ENCODE results near the gene STMN3. TPM values are rescaled to one million over a fixed set of nuclear protein-coding genes. Genes with fewer than 3 reads are reported as not detected.
"Not testable (repeated sequence)": the region's sequence is repeated elsewhere in the genome, so short reads cannot be mapped to it uniquely, and the experiment has no call there.

STMN3 gene
- total RNA-seq, 6 donors from 2014 or later, result 2.1 to 16.5 (median 9.1) TPM

DNA sequence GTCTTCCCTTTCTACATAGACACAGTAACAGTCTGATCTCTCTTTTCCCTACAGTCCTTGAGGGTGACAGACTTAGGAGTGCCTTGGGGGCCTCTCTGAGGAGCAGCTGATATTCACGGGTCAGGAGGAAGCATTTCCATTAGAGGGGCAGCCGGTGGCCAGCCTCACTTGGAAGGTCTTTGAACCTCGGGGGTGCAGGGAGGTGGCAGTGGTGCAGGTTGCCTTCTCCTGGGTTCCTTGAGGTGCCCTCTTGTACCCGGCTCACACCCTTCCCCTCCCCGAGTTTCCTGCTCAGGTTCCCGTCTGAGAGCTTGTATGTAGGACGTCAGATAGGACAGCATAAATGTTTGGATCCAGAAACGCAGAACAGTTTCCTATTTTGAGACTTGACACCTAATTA lies 7.4 kb upstream of the STMN3 start:
- Histone ChIP-seq H3K27me3 (no peaks in the 10 kb centered on the region), H3K4me3 (no peak overlapping the region), H3K4me1 (peaks cover 16 to 21% (median 21%) of the 10 kb centered on the region in 4 donors), H3K27ac (no peak overlapping the region), H3K36me3 (peaks cover 6 to 51% (median 33%) of the 10 kb centered on the region in 4 donors), H3K9me3 (no peaks in the 10 kb centered on the region)
- TF ChIP-seq POLR2A (IDR thresholded peaks at IDR 0.05) (no peak), EP300 (IDR thresholded peaks at IDR 0.05) (no peak), POLR2AphosphoS5 (IDR thresholded peaks at IDR 0.05) (no peak)
- TF ChIP-seq, protein P1, sequence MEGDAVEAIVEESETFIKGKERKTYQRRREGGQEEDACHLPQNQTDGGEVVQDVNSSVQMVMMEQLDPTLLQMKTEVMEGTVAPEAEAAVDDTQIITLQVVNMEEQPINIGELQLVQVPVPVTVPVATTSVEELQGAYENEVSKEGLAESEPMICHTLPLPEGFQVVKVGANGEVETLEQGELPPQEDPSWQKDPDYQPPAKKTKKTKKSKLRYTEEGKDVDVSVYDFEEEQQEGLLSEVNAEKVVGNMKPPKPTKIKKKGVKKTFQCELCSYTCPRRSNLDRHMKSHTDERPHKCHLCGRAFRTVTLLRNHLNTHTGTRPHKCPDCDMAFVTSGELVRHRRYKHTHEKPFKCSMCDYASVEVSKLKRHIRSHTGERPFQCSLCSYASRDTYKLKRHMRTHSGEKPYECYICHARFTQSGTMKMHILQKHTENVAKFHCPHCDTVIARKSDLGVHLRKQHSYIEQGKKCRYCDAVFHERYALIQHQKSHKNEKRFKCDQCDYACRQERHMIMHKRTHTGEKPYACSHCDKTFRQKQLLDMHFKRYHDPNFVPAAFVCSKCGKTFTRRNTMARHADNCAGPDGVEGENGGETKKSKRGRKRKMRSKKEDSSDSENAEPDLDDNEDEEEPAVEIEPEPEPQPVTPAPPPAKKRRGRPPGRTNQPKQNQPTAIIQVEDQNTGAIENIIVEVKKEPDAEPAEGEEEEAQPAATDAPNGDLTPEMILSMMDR (IDR thresholded peaks at IDR 0.05), result no peak
- ATAC-seq (ENCODE audit: low FRiP score in 2 of 2) (no peak), DNase-seq (no peak)
- 80 to 100% methylated on average over 6 to 8 of the region's 8 CpGs for WGBS, 2 donors

DNA sequence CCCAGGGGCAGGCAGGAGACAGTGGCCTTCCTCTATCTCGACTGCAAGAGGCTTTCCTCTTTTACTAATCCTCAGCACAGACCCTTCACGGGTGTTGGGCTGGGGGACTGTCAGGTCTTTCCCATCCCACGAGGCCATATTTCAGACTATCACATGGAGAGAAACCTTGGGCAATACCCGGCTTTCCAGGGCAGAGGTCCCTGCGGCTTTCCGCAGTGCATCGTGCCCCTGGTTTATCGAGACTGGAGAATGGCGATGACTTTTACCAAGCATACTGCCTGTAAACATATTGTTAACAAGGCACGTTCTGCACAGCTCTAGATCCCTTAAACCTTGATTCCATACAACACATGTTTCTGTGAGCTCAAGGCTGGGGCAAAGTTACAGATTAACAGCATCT lies 7.0 kb upstream of the STMN3 start:
- H3K4me3 ChIP-seq; H3K9me3 ChIP-seq; H3K27me3 ChIP-seq; ATAC-seq (ENCODE audit: low FRiP score in 2 of 2); H3K27ac ChIP-seq; DNase-seq: not testable (repeated sequence)
- 85 to 93% methylated on average over 10 of the region's 10 CpGs for WGBS, 2 donors
- Histone ChIP-seq H3K36me3 (peaks cover 6 to 47% (median 31%) of the 10 kb centered on the region in 4 donors), H3K4me1 (peaks cover 16 to 21% (median 21%) of the 10 kb centered on the region in 4 donors)

DNA sequence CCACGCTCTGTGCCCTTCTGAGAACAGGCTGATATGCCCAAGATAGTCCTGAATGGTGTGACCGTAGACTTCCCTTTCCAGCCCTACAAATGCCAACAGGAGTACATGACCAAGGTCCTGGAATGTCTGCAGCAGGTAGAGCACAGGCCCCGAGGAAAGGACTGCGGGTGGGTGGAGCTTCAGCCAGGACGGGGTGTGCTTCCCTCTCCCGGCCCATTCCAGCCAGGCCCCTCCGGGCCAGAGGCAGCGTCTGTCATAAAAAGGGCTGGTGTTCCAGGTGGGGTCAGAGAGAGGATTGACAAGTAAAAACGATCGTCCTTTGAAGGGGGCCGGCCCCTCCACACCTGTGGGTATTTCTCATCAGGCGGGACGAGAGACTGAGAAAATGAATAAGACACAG lies 6.1 kb upstream of the STMN3 start:
- Histone ChIP-seq H3K4me3 (peak overlapping the region in 3 of 4 donors; percentile 74 to 89 (median 85)), H3K27me3 (no peaks in the 10 kb centered on the region), H3K9me3 (no peaks in the 10 kb centered on the region), H3K27ac (peak overlapping the region in 3 of 4 donors; percentile 90 to 91 (median 91)), H3K4me1 (peaks cover 16 to 21% (median 21%) of the 10 kb centered on the region in 4 donors), H3K36me3 (peaks cover 6 to 42% (median 29%) of the 10 kb centered on the region in 4 donors)
- 73 to 76% methylated on average over 10 to 13 of the region's 13 CpGs for WGBS, 2 donors
- TF ChIP-seq POLR2A (IDR thresholded peaks at IDR 0.05), result no peak
- TF ChIP-seq EP300 (IDR thresholded peaks at IDR 0.05), result no peak
- no peak for TF ChIP-seq POLR2AphosphoS5 (IDR thresholded peaks at IDR 0.05)
- TF ChIP-seq, protein P1 (IDR thresholded peaks at IDR 0.05), result no peak
- ATAC-seq (ENCODE audit: low FRiP score in 2 of 2) (no peak), DNase-seq (no peak)

DNA sequence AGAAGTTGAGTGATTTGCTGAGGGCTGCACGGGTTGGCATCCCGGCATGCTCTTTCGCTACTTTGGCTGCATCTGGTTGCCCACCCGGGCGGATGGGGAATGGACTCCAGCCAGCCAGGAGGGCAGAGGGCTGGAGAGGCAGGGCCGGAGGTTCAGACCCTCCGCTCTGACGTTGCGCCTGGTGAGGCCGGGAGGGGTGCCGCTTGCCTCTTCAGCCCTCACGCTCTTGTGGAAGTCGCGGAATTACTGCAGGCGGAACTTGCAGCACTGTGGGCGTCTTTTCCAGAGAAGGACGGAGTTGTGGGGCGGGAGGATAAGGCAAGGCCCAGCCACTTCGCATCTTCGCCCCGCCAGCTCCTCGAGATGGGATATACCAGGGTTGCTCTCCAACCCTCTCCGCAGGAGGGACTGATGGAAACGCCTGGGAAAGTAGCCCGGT lies 5.5 kb upstream of the STMN3 start:
- ATAC-seq (ENCODE audit: low FRiP score in 2 of 2), result peak; percentile 56 to 66
- DNase-seq, result no peak
- TF ChIP-seq, protein P1 (IDR thresholded peaks at IDR 0.05), result no peak
- TF ChIP-seq POLR2A (IDR thresholded peaks at IDR 0.05), result no peak
- TF ChIP-seq POLR2AphosphoS5 (IDR thresholded peaks at IDR 0.05), result no peak
- TF ChIP-seq EP300 (IDR thresholded peaks at IDR 0.05), result no peak
- WGBS, 2 donors, result 0 to 2% methylated on average over 1 to 25 of the region's 25 CpGs
- Histone ChIP-seq H3K36me3 (peaks cover 6 to 36% (median 26%) of the 10 kb centered on the region in 4 donors), H3K9me3 (no peaks in the 10 kb centered on the region), H3K27me3 (no peaks in the 10 kb centered on the region), H3K27ac (peak overlapping the region; percentile 84 to 91 (median 90)), H3K4me1 (peaks cover 21 to 27% (median 25%) of the 10 kb centered on the region in 4 donors), H3K4me3 (peak overlapping the region; percentile 74 to 89 (median 82))

DNA sequence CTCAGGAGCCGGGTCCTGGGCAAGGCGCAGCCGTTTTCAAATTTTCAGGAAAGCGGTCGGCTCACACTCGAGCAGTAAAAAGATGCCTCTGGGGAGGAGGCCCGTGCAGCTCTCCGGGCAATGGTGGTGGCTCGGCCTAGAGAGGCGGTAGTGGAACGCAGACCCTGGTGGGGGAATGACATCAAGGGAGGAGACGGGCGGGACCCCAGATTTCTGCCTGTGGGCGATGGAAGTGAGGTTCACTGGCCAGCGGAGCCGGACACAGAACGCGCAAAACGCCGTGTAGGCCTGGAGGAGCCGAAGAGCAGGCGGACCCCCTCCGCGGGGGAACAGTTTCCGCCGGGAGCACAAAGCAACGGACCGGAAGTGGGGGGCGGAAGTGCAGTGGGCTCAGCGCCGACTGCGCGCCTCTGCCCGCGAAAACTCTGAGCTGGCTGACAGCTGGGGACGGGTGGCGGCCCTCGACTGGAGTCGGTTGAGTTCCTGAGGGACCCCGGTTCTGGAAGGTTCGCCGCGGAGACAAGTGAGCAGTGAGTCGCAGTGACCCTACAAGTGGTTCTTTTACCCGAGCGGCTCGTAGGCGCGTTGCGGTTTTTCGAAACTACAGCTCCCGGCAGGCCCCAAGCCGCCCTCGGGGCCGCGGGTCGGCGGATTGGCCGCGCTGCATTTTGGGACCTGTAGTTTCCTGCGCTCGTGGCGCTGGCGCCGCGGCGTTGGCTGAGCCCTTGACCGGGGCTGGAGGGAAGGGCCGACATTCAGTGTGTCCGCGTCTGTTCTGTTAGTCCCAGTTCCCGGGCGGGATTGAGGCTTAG lies 4.9 kb upstream of the STMN3 start, which contains the start of gene RTEL1:
RTEL1 (plus strand) TSS at position 376 of the 812 bp plus-strand sequence. CDS start 1,091 bp downstream, outside the sequence.
- H3K9me3 ChIP-seq, result no peaks in the 10 kb centered on the region

More for the DNA sequence above, 4.9 kb upstream of the STMN3 start, which contains the start of gene RTEL1:
- WGBS, 2 donors, result 5 to 10% methylated on average over 24 to 60 of the region's 73 CpGs
- peak; percentile 95 to 98 for ATAC-seq (ENCODE audit: low FRiP score in 2 of 2)
- peak; percentile 94 to 98 for DNase-seq
- peak within 1 kb of the TSS; percentile 84 to 91 (median 90) for H3K27ac ChIP-seq
- peak within 1 kb of the TSS; percentile 74 to 89 (median 82) for H3K4me3 ChIP-seq
- no peaks in the 10 kb centered on the region for H3K27me3 ChIP-seq
- TF ChIP-seq POLR2A (IDR thresholded peaks at IDR 0.05) (peak in 3 of 4 donors; percentile 22 to 61 (median 22)), POLR2AphosphoS5 (IDR thresholded peaks at IDR 0.05) (peak; percentile 56 to 83), EP300 (IDR thresholded peaks at IDR 0.05) (no peak)
- TF ChIP-seq, protein P1 (IDR thresholded peaks at IDR 0.05), result peak in 4 of 6 experiments; percentile 23 to 65 (median 40)
- H3K36me3 ChIP-seq, result peaks cover 6 to 30% (median 23%) of the 10 kb centered on the region in 4 donors
- H3K4me1 ChIP-seq, result peaks cover 25 to 34% (median 32%) of the 10 kb centered on the region in 4 donors
